GM12878 (cell line): ENCODE results near the gene EGFL8.

Experiments
- CTCF ChIP-seq, 3 experiments: IDR thresholded peaks in 2 of 3; conservative IDR thresholded peaks in 1 of 3; 2 replicates each; pipeline ENCODE4 v1.5.1; 2011; ENCODE audit warnings: low read depth in 3 of 3, low read length in 3 of 3, mild to moderate bottlenecking in 3 of 3, control low read depth in 2 of 3, moderate library complexity in 2 of 3, inconsistent platforms in 1 of 3, mixed read lengths in 1 of 3; ENCODE audit not compliant: control insufficient read depth in 2 of 3, insufficient read depth in 1 of 3; ENCODE audit errors: extremely low read depth in 1 of 3
- POLR2A ChIP-seq: IDR thresholded peaks from 2 replicates; pipeline ENCODE4 v1.6.1; 2011; ENCODE audit warnings: low read depth, mild to moderate bottlenecking, low read length
- SKIL ChIP-seq: fragments of 450-650 bp; IDR thresholded peaks from 2 replicates; pipeline ENCODE4 v1.6.1; 2017; ENCODE audit warnings: mild to moderate bottlenecking, low read depth, inconsistent platforms; ENCODE audit not compliant: poor library complexity, severe bottlenecking
- TAF1 ChIP-seq: IDR thresholded peaks from 2 replicates; pipeline ENCODE4 v1.6.1; 2011; ENCODE audit warnings: mild to moderate bottlenecking, low read depth, low read length, borderline replicate concordance
- YY1 ChIP-seq: IDR thresholded peaks from 2 replicates; pipeline ENCODE4 v1.6.1; 2011; ENCODE audit warnings: low read depth, mild to moderate bottlenecking, low read length
- TF ChIP-seq, protein P1 (sequence below): fragments of 450-650 bp; IDR thresholded peaks from 2 replicates; pipeline ENCODE4 v1.6.1; 2016; ENCODE audit warnings: mild to moderate bottlenecking, moderate library complexity, borderline replicate concordance

DNA sequence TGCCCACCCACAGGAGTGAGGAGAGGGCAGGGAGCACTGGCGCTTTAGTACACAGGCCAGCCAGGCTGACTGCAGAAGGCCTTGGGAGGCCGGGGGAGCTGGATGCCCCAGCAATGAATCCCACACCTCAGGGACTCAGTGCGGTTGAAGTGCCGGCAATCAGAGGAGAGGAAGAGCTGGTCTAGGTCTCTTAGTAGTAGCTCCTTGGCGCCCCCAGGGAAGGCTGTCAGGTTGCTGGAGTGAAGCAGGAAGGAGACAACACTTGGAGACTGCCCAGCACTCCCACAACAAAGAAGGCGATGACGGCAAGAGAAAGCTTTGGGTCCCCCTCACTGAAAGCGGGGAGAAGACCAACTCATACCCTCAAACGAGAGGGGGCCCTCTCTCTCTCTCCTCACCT lies 46.9 kb upstream of the EGFL8 start:
- TF ChIP-seq SKIL (no peak), POLR2A (no peak), CTCF (IDR thresholded peaks at IDR 0.05 in 2 of 3, conservative IDR thresholded peaks at IDR 0.05 in 1 of 3; ENCODE audit: control insufficient read depth in 2 of 3, extremely low read depth in 1 of 3, insufficient read depth in 1 of 3, low read depth in 3 of 3, low read length in 3 of 3) (no peak), TAF1 (no peak), YY1 (no peak)
- TF ChIP-seq, protein P1, sequence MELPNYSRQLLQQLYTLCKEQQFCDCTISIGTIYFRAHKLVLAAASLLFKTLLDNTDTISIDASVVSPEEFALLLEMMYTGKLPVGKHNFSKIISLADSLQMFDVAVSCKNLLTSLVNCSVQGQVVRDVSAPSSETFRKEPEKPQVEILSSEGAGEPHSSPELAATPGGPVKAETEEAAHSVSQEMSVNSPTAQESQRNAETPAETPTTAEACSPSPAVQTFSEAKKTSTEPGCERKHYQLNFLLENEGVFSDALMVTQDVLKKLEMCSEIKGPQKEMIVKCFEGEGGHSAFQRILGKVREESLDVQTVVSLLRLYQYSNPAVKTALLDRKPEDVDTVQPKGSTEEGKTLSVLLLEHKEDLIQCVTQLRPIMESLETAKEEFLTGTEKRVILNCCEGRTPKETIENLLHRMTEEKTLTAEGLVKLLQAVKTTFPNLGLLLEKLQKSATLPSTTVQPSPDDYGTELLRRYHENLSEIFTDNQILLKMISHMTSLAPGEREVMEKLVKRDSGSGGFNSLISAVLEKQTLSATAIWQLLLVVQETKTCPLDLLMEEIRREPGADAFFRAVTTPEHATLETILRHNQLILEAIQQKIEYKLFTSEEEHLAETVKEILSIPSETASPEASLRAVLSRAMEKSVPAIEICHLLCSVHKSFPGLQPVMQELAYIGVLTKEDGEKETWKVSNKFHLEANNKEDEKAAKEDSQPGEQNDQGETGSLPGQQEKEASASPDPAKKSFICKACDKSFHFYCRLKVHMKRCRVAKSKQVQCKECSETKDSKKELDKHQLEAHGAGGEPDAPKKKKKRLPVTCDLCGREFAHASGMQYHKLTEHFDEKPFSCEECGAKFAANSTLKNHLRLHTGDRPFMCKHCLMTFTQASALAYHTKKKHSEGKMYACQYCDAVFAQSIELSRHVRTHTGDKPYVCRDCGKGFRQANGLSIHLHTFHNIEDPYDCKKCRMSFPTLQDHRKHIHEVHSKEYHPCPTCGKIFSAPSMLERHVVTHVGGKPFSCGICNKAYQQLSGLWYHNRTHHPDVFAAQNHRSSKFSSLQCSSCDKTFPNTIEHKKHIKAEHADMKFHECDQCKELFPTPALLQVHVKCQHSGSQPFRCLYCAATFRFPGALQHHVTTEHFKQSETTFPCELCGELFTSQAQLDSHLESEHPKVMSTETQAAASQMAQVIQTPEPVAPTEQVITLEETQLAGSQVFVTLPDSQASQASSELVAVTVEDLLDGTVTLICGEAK, result no peak
